ENCODE measurements around the gene GPHA2.

Gene GPHA2

DNA sequence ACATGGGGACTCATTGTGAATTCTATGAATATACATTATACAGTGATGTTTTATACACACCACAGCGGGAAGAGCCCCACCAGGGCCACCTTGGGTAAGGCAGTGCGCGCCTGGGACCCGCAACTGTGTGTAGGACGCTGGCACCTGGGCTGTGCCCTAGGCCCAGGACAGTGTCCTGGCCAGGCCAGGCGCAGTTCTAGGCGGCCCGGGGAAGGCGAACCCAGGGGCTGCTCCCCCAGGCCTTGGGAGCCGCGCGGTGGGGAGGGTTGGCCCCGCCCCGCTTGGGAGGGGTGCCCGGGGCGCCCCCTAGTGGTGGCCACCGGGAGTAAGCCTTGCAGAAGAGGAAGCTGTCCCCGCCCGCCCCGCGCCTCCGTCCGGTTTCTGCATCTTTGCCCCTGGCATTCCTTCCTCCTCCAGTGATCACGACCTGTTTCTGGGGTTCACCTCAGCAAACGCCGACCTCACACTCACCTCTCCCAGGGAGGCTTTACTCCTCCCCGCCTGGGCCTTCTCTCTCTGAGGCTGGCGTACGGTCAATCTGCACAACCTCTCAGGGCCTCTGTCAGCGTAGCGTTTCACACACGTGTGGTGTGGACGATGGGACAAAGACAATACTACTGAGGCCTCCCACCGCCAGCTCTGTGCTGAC, 47.8 kb downstream of the GPHA2 start:
- no peak for DNase-seq (ENCODE audit: low read depth)
- TF ChIP-seq, protein P1, sequence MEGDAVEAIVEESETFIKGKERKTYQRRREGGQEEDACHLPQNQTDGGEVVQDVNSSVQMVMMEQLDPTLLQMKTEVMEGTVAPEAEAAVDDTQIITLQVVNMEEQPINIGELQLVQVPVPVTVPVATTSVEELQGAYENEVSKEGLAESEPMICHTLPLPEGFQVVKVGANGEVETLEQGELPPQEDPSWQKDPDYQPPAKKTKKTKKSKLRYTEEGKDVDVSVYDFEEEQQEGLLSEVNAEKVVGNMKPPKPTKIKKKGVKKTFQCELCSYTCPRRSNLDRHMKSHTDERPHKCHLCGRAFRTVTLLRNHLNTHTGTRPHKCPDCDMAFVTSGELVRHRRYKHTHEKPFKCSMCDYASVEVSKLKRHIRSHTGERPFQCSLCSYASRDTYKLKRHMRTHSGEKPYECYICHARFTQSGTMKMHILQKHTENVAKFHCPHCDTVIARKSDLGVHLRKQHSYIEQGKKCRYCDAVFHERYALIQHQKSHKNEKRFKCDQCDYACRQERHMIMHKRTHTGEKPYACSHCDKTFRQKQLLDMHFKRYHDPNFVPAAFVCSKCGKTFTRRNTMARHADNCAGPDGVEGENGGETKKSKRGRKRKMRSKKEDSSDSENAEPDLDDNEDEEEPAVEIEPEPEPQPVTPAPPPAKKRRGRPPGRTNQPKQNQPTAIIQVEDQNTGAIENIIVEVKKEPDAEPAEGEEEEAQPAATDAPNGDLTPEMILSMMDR (conservative IDR thresholded peaks at IDR 0.05; ENCODE audit: low read depth, low read length), result peak; percentile 79
- H3K4me3 ChIP-seq (ENCODE audit: low read length), result peak overlapping the region; percentile 26

DNA sequence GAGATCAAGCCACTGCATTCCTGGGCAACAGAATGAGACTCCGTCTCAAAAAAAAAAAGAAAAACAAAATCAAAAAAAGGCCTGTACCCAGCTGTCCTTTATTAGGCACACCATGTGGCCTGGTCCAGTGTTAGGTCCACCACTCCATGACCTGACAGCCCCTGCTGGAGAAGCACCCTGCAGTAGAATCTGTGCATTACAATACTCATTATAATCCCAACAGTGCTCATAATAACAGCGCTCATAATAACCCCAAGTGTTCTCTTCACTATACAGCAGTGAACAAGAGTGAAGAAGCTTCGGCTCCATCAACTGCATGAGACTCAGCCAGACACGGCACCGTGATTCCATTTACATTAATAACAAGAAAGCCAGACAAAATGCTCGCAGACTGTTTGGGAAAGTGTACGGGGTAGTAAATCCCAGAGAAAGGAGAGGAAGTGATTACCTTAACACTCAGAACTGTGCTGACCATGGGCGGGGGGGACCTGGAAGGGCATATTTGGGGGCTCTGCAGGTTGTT, 48.4 kb downstream of the GPHA2 start:
- no peak overlapping the region for H3K4me3 ChIP-seq (ENCODE audit: low read length)
- TF ChIP-seq, protein P1 (conservative IDR thresholded peaks at IDR 0.05; ENCODE audit: low read depth, low read length), result no peak
- DNase-seq (ENCODE audit: low read depth), result no peak

DNA sequence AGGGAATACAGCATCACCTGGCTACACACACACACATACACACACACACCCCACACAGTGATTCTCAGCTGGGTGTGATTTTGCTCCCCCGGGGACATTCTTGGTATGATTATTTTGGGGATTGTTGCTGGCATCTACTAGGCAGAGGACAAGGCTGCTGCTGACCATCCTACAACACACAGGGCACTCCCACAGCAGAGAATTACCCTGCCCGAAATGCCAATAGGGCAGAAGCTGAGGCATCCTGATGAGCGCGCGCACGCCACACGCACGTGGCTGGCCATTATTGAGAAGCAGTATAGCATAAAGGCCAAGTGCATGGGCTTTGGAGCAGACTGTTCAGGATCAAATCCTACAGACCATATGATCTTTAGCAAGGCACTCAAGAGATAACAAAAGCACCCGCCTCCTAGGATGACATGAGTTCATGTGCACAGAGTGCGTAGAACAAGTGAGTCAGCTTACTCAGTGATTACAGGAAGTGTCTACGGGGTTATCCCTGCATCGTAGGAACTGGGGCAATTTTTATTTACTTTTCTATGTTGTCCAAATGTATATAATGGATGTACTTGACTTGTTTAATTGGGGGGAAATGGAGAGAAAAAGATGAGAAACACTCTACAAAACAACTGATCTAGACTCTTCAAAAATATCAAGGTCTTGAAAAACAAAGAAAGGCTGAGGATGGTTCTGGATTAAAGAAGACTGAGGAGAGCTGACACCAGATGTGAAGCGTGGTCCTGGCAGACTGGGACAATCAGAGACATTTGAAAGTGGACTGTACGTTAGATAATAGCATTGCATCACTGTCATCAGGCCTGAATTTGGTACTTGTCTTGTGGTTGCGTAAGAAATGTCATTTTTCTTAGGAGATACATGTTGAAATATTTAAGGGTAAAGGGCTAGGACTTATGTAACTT, 50.1 kb downstream of the GPHA2 start:
- TF ChIP-seq, protein P1 (conservative IDR thresholded peaks at IDR 0.05; ENCODE audit: low read depth, low read length), result no peak
- no peak overlapping the region for H3K4me3 ChIP-seq (ENCODE audit: low read length)
- DNase-seq (ENCODE audit: low read depth), result no peak

All from retinal pigment epithelial cell (primary cell).